Esophagus (tissue), 2 donors: ENCODE measurements around the gene SH3PXD2A. TPM values are rescaled to one million over a fixed set of nuclear protein-coding genes. Genes with fewer than 3 reads are reported as not detected.
"Not testable (repeated sequence)": the region's sequence is repeated elsewhere in the genome, so short reads cannot be mapped to it uniquely, and the experiment has no call there.

Source experiments
- H3K27ac ChIP-seq, 2 donors: one replicate each; pipeline ENCODE4 v1.5.1; 2013; ENCODE audit warnings: low read depth in 2 of 2, mild to moderate bottlenecking in 2 of 2, inconsistent platforms in 1 of 2, low read length in 1 of 2, moderate library complexity in 1 of 2
- H3K27me3 ChIP-seq, 2 donors: one replicate each; pipeline ENCODE4 v1.6.1; 2013; ENCODE audit warnings: low read length in 2 of 2, control low read depth in 1 of 2, mild to moderate bottlenecking in 1 of 2; ENCODE audit not compliant: insufficient read depth in 2 of 2, control insufficient read depth in 1 of 2
- H3K36me3 ChIP-seq, 2 donors: one replicate each; pipeline ENCODE4 v1.6.1; 2013; ENCODE audit warnings: low read length in 1 of 2; ENCODE audit not compliant: control insufficient read depth in 2 of 2, insufficient read depth in 2 of 2
- H3K4me1 ChIP-seq, 2 donors: one replicate each; pipeline ENCODE4 v1.6.1; 2013; ENCODE audit warnings: low read length in 1 of 2; ENCODE audit not compliant: control insufficient read depth in 2 of 2, insufficient read depth in 2 of 2
- H3K4me3 ChIP-seq, 2 donors: one replicate each; pipeline ENCODE4 v1.5.1; 2013; ENCODE audit warnings: low read length in 2 of 2, mild to moderate bottlenecking in 2 of 2, low read depth in 1 of 2, moderate library complexity in 1 of 2
- H3K9me3 ChIP-seq, 2 donors: one replicate each; pipeline ENCODE4 v1.6.1; 2013; ENCODE audit warnings: mild to moderate bottlenecking in 2 of 2, low read depth in 1 of 2, low read length in 1 of 2, moderate library complexity in 1 of 2; ENCODE audit not compliant: control insufficient read depth in 2 of 2, insufficient read depth in 1 of 2
- WGBS, 2 donors: extraction: QIAGEN DNeasy Blood & Tissue Kit; methylation state at CpG; one replicate each; pipeline ENCODE4 v1.1.7; 2013; 5-methylcytosine and 5-hydroxymethylcytosine counted together
- polyA plus RNA-seq, 2 donors: library from polyadenylated mRNA; stranded (reverse); fragments of 200-250 nt; gene quantifications; one replicate each; pipeline ENCODE4 v1.2.3, GENCODE V29; 2013
- donor health status: healthy with polysubstance abuse.
- donor health status: Bipolar disorder and iron deficiency.

SH3PXD2A gene
- polyA plus RNA-seq, 2 donors, result 14.9 to 34.2 TPM

- WGBS, 2 donors, result 79 to 81% methylated on average over 6 of the region's 6 CpGs
- H3K4me1 ChIP-seq, result peaks cover 4 to 21% of the 10 kb centered on the region in 2 donors
- H3K4me3 ChIP-seq, result no peak overlapping the region
- H3K27me3 ChIP-seq, result no peaks in the 10 kb centered on the region
- no peak overlapping the region for H3K27ac ChIP-seq
- H3K9me3 ChIP-seq, result no peaks in the 10 kb centered on the region
- H3K36me3 ChIP-seq, result peaks cover 0 to 15% of the 10 kb centered on the region in 2 donors
Measured at GRCh38 chr10:103765168-103765567, 90.2 kb downstream of the SH3PXD2A start.

- peaks cover 0 to 15% of the 10 kb centered on the region in 2 donors for H3K36me3 ChIP-seq
- no peaks in the 10 kb centered on the region for H3K9me3 ChIP-seq
- 84 to 89% methylated on average over 7 of the region's 7 CpGs for WGBS, 2 donors
- no peak overlapping the region for H3K4me3 ChIP-seq
- peaks cover 4 to 22% of the 10 kb centered on the region in 2 donors for H3K4me1 ChIP-seq
- H3K27ac ChIP-seq, result no peak overlapping the region
- H3K27me3 ChIP-seq, result no peaks in the 10 kb centered on the region
Measured at GRCh38 chr10:103764296-103765088, 90.9 kb downstream of the SH3PXD2A start.

- H3K4me1 ChIP-seq, result peaks cover 4 to 29% of the 10 kb centered on the region in 2 donors
- peak overlapping the region in 1 of 2 donors; percentile 52 for H3K27ac ChIP-seq
- no peaks in the 10 kb centered on the region for H3K9me3 ChIP-seq
- no peak overlapping the region for H3K4me3 ChIP-seq
- 70 to 75% methylated on average over 7 of the region's 7 CpGs for WGBS, 2 donors
- peaks cover 0 to 15% of the 10 kb centered on the region in 2 donors for H3K36me3 ChIP-seq
- H3K27me3 ChIP-seq, result no peaks in the 10 kb centered on the region
Measured at GRCh38 chr10:103763374-103764202, 91.8 kb downstream of the SH3PXD2A start.

- WGBS, 2 donors, result 94 to 95% methylated on average over 2 of the region's 2 CpGs
- peaks cover 4 to 33% of the 10 kb centered on the region in 2 donors for H3K4me1 ChIP-seq
- H3K27ac ChIP-seq, result no peak overlapping the region
Measured at GRCh38 chr10:103762916-103763315, 92.5 kb downstream of the SH3PXD2A start.

GRCh38 chr10:103762162-103762561 is 93.2 kb downstream of the SH3PXD2A start:
- Histone ChIP-seq H3K4me3 (no peak overlapping the region), H3K4me1 (peaks cover 4 to 39% of the 10 kb centered on the region in 2 donors), H3K27ac (no peak overlapping the region), H3K27me3 (no peaks in the 10 kb centered on the region), H3K9me3 (no peaks in the 10 kb centered on the region), H3K36me3 (peaks cover 0 to 11% of the 10 kb centered on the region in 2 donors)
- WGBS, 2 donors, result 59 to 79% methylated on average over 4 of the region's 4 CpGs

More at GRCh38 chr10:103762916-103763315, 92.5 kb downstream of the SH3PXD2A start:
- Histone ChIP-seq H3K27me3 (no peaks in the 10 kb centered on the region), H3K4me3 (no peak overlapping the region), H3K9me3 (no peaks in the 10 kb centered on the region), H3K36me3 (peaks cover 0 to 11% of the 10 kb centered on the region in 2 donors)

GRCh38 chr10:103761075-103761920 is 94.1 kb downstream of the SH3PXD2A start:
- peaks cover 4 to 45% of the 10 kb centered on the region in 2 donors for H3K4me1 ChIP-seq
- no peaks in the 10 kb centered on the region for H3K9me3 ChIP-seq
- H3K36me3 ChIP-seq, result peaks cover 0 to 11% of the 10 kb centered on the region in 2 donors
- no peak overlapping the region for H3K4me3 ChIP-seq
- H3K27me3 ChIP-seq, result no peaks in the 10 kb centered on the region
- 70 to 74% methylated on average over 7 of the region's 7 CpGs for WGBS, 2 donors
- H3K27ac ChIP-seq, result peak overlapping the region in 1 of 2 donors; percentile 20

GRCh38 chr10:103760233-103760632 is 95.1 kb downstream of the SH3PXD2A start:
- not testable (repeated sequence) for H3K27ac ChIP-seq, H3K4me3 ChIP-seq, H3K27me3 ChIP-seq, H3K36me3 ChIP-seq, H3K9me3 ChIP-seq
- H3K4me1 ChIP-seq, result peaks cover 3 to 37% of the 10 kb centered on the region in 2 donors
- WGBS, 2 donors, result 92 to 94% methylated on average over 3 of the region's 3 CpGs

GRCh38 chr10:103759100-103759781 is 96.1 kb downstream of the SH3PXD2A start:
- H3K27ac ChIP-seq, result peak overlapping the region; percentile 74 to 96
- peaks cover 3 to 37% of the 10 kb centered on the region in 2 donors for H3K4me1 ChIP-seq
- H3K36me3 ChIP-seq, result no peaks in the 10 kb centered on the region
- H3K4me3 ChIP-seq, result no peak overlapping the region
- 23 to 26% methylated on average over 10 of the region's 10 CpGs for WGBS, 2 donors
- H3K27me3 ChIP-seq, result no peaks in the 10 kb centered on the region
- H3K9me3 ChIP-seq, result no peaks in the 10 kb centered on the region
